Measurements from ENCODE around the gene MYLK.

DNA sequence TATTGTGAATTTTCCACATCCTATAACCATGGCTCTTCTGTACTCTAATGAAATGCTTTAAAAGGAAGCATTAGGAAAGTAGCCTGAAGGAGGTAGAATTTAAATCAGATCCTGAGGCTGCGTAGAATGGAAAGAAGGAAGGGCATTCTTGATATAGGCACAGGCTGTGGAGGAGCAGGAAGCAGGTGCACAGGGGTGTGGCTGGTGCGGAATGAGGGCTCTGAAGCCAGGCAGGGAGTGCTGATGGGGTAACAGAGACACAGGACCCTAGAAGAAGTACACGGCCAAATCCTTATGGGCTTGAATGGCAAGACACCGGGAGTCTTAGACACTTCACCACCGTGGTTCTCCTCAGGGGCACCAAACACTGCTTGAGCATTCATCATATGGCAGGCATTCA, 97.0 kb downstream of the MYLK start:
- TF ChIP-seq, protein P1, sequence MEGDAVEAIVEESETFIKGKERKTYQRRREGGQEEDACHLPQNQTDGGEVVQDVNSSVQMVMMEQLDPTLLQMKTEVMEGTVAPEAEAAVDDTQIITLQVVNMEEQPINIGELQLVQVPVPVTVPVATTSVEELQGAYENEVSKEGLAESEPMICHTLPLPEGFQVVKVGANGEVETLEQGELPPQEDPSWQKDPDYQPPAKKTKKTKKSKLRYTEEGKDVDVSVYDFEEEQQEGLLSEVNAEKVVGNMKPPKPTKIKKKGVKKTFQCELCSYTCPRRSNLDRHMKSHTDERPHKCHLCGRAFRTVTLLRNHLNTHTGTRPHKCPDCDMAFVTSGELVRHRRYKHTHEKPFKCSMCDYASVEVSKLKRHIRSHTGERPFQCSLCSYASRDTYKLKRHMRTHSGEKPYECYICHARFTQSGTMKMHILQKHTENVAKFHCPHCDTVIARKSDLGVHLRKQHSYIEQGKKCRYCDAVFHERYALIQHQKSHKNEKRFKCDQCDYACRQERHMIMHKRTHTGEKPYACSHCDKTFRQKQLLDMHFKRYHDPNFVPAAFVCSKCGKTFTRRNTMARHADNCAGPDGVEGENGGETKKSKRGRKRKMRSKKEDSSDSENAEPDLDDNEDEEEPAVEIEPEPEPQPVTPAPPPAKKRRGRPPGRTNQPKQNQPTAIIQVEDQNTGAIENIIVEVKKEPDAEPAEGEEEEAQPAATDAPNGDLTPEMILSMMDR (IDR thresholded peaks at IDR 0.05) = no peak
- no peak for TF ChIP-seq POLR2A (IDR thresholded peaks at IDR 0.05)

Data from lower leg skin (tissue), 3 donors.